ENCODE results near the gene KDM6A.
"Not testable (repeated sequence)": the region's sequence is repeated elsewhere in the genome, so short reads cannot be mapped to it uniquely, and the experiment has no call there.

The KDM6A gene

DNA sequence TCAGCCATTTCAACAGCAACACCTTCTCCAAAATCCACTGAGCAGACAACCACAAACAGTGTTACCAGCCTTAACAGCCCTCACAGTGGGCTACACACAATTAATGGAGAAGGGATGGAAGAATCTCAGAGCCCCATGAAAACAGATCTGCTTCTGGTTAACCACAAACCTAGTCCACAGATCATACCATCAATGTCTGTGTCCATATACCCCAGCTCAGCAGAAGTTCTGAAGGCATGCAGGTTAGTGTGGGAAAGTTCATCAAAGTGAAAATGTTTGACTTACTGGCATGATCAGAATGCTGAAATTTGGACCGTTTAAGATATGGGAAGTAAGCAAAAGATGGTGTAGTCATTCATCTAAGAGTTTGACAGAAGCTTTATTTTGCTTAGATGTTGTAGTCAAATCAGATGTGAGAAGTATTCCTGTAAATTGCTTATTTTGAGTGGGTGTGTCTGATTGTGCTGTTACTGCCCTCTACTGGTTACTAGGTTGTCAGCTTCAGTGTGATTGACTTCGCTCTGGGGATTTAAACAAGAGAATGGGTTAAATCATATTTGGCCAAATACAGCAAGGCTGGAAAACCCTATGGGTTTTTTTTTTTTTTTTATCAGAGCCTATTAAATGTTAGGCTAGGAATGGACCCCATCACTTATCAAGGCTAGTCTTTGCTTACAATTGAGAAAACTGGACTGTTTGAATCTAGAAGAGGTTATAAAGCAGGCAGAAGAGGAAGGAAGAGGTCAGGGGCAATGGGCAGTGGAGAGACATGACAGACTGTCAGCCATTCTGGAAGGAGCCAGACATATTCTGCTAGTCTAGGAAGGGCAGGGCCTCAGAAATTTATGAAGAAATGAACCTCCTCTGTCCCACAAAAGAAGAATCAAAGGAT lies 197.4 kb downstream of the KDM6A start:
- DNase-seq (ENCODE audit: low read depth in 2 of 2, low spot score in 1 of 2) = no peak

DNA sequence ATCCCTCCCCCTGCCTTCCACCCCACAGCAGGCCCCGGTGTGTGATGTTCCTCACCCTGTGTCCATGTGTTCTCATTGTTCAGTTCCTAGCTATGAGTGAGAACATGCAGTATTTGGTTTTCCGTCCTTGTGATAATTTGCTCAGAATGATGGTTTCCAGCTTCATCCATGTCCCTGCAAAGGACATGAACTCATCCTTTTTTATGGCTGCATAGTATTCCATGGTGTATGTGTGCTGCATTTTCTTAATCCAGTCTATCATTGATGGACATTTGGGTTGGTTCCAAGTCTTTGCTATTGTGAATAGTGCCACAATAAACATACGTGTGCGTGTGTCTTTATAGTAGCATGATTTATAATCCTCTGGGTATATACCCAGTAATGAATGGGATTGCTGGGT lies 200.0 kb downstream of the KDM6A start:
- DNase-seq (ENCODE audit: low read depth in 2 of 2, low spot score in 1 of 2) = not testable (repeated sequence)

DNA sequence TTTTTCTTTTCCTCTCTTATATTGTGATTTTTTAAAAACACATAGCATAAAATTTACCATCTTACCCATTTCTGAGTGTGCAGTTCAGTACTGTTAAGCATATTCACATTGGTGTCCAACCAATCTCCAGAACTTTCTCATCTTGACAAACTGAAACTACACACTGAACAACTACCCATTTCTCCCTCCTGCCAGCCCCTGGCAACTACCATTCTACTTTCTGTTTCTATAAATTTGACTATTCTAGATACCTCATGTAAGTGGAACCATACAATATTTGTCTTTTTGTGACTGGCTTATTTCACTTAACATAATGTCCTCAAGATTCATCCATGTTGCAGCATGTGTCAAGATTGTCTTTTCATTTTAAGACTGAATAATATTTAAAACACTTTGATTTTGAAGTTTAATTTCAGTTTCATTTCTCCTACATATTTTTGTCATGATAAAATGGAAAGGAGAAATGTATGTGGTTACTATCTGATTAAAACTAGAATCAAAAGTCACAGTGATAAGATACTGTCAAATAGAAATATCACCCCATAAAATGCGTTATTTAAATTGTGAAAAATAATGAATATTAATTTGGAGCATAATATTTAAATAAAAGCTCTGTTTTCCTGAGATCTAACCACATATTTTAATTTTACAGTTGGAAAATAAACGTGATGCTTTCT lies 204.9 kb downstream of the KDM6A start:
- DNase-seq (ENCODE audit: low read depth in 2 of 2, low spot score in 1 of 2) = no peak

DNA sequence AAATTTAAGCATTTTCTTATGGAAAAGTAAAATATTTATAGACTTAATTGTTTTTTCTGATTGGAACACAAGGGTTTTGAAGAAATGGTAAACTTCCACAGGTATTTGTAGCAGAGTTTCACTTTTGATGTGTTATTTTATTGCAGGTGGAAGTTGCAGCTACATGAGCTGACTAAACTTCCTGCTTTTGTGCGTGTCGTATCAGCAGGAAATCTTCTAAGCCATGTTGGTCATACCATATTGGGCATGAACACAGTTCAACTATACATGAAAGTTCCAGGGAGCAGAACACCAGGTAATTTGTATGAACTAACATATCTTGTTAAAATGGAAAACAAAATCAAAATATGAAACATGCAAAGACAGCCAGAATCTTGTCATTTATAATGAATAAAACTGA lies 210.3 kb downstream of the KDM6A start:
- no peak for DNase-seq (ENCODE audit: low read depth in 2 of 2, low spot score in 1 of 2)

DNA sequence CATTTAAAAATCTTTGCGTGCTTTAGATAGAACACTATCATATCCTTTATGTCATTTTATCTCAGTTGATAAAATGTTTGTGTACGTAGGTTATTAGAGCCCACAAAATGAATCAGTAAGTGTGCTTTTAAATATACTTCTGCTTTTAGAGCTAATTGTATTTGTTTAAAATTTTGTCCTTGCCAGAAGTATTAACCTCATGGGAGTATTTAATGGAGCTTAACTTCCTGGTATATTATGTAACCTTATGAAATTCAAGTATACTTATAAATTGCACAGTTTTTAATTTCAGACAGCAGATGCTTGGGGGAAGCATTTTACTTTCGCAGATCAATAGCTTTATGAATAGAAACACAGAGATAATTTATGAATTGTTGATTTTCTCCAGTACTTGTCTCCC lies 237.5 kb downstream of the KDM6A start:
- DNase-seq (ENCODE audit: low read depth in 2 of 2, low spot score in 1 of 2) = no peak

DNA sequence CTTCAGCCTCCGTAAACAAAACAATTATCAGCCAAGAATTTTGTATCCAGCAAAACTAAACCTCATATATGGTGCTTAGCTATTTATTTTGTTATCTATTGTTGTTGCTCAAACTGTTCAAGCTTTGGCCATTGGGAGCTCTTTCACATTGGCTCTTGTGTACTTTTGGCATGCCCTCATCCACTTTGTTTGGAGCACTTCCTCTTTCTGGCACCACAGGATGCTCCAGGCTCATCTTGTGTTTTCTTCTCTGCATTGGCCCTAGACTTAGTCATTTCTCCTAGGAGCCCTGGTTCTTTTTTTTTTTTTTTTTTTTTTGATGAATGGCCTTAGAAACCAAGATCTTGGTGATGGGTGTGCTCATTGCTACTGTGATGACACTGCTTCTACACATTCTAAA lies 253.2 kb downstream of the KDM6A start:
- DNase-seq (ENCODE audit: low read depth in 2 of 2, low spot score in 1 of 2) = no peak

DNA sequence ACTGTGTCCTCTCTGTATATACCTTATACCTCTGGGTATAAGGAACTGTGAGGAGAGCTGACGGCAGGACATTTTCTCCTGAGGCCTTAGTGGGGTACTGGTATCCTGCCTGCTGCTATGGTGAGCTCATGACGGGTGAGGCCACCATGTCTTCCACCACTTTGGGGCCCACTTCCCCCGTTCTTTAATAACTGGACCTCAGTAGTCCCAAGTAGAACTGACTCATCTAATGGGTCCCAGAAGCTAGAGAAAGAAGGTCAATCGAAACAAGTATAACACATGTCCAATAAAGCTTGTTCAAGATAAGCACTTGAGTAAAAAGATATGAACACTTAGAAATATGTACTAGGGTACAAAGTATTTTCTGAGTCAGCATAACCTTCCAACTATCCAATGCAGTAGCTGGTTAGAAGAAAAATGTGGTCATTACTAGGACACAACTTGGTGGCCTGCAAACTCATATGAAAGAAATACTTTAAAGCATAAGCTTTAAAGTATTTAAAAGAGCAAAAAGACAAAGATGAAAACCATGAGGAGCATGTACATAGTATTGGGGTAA lies 256.0 kb downstream of the KDM6A start:
- no peak for DNase-seq (ENCODE audit: low read depth in 2 of 2, low spot score in 1 of 2)

DNA sequence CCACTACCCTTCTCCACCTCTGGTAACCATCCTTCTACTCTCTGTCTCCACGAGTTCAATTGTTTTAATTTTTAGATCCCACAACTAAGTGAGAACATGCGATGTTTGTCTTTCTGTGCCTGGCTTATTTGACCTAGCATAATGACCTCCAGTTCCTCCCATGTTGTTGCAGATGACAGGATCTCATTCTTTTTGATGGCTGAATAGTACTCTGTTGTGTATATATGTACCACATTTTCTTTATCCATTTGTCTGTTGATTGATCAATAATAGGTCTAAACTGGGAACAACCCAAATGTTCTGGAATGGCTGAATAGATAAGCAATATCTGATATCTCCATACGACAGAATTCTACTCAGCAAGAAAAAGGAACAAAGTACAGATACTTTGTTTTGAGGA lies 260.5 kb downstream of the KDM6A start:
- no peak for DNase-seq (ENCODE audit: low read depth in 2 of 2, low spot score in 1 of 2)

DNA sequence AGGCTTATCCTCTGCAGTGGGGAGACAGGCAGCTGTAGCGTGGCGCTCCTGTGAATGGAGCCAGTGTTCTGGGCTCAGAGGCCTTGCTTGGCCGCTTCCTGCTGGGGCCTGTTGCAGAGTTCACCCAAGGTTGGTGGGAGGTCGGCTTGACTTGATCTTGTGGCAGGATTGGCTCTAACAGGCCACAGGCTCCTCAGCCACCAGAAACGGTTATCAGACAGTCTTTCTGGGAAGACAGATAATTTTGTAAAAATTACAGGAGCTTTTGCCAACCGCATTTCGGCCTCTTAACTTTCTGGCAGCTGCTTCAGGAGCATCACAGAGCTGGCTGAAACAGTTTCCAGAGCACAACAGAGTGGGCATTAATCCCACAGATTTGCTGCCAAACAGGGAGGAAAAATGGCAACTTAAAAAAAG lies 261.3 kb downstream of the KDM6A start:
- DNase-seq (ENCODE audit: low read depth in 2 of 2, low spot score in 1 of 2) = no peak

DNA sequence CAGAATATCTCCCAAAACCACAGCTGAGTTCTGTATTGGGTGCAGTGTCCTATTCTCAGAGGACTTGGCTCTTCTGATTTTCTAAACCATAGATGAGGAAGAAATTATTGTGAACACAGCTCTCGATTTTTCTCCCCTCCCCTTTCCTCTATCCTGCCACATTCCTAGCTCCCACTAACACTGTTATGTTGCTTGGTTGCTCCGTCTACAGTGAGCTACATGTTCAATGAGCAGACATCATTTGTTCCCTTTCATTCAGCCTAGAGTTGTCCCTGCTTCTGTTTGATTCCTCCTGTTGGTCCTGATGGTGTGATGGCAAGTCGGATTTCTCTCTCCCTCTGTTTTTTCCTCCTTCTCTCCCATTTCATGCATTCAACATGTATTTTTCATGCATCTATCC lies 261.8 kb downstream of the KDM6A start:
- DNase-seq (ENCODE audit: low read depth in 2 of 2, low spot score in 1 of 2) = no peak

DNA sequence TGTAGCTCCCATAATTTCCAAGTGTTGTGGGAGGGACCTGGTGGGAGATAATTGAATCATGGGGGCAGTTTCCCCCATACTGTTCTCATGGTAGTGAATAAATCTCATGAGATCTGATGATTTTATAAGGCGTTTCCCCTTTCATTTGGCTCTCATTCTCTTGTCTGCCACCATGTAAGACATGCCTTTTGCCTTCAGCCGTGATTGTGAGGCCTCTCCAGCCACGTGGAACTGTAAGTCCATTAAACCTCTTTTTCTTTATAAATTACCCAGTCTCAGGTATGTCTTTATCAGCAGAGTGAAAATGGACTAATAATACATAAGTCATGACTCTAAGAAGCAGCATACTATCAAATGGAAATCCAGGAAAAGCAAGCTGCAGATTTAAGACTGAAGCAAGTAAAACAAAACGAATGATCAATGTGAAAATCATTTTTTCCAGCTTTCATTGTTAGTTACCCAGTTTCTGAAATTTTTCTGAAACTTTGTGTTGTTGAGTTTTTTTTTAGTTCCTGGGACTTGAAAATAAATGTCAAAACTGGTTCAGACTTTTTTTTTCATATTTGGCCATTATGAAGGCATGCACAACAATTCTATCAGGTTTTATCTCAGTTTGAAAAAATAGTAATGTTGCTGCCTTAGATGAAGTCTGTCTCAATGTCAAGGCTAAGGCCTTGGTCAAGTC lies 262.5 kb downstream of the KDM6A start:
- DNase-seq (ENCODE audit: low read depth in 2 of 2, low spot score in 1 of 2) = not testable (repeated sequence)

DNA sequence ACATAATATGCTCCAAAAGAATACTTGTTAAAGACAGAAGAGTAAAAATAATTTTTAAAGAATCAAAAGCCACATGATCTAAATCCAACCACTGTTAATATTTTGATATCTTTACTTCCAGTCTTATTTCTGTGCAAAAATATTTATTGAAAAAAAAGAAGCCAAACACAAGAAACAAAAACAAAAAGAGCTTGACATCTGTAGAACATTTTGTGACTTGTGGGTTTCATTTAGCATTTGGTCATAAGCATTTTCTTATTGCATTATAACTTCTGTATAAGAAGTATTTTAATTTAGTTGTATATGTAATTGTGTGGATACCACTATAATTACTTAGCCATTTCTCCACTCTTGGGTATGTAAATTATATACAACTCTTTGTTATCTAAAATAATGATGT lies 264.5 kb downstream of the KDM6A start:
- DNase-seq (ENCODE audit: low read depth in 2 of 2, low spot score in 1 of 2) = no peak

DNA sequence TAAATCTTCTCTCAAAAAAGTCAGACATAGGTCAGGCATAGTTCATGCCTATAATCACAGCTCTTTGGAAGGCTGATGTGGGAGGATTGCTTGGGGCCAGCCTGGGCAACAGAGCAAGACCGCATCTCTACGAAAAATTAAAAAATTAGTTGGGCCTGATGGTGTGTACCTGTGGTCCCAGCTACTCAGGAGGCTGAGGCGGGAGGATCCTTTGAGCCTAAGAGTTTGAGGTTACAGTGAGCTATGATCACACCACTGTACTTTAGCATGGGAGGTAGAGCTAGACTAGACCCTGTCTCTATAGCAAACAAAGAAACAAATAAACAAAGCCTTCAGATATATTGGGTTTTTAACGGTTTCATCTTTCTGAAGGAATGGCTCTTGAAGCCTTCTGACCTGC lies 265.5 kb downstream of the KDM6A start:
- no peak for DNase-seq (ENCODE audit: low read depth in 2 of 2, low spot score in 1 of 2)

DNA sequence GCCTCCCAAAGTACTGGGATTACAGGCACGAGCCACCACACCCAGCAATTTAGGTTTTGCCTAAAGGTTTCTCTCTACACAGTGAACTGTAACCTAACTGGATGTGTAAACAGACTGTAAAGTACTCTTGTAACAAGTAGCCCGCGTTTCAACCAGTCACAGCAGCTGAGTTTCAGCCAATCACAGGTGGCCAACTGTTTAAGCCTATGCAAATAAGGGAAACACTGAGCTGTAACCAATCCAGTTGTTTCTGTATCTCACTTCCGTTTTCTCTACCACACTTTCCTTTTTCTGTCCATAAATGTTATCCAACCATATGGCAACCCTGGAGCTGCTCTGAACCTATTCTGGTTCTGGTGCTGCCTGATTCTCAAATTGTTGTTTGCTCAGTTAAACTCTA lies 267.8 kb downstream of the KDM6A start:
- no peak for DNase-seq (ENCODE audit: low read depth in 2 of 2, low spot score in 1 of 2)

DNA sequence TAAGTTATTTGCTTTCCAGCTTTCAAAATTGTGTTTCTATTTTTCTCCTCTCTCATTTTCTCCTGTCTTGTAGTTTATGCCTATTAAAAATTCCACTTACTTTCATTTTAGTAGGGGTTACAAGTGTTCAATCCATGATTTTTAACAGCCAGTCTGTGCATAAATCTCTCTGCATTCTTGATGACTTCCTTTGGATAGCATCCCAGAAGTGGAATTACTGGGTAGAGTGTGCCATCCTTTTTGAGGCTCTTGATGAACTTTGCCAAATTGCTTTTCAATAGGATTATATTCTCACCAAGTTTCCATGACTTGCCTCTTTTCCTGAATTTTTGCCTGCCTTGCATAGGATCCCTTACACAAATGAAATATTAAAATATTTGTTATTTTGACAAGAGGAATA lies 269.2 kb downstream of the KDM6A start:
- no peak for DNase-seq (ENCODE audit: low read depth in 2 of 2, low spot score in 1 of 2)

DNA sequence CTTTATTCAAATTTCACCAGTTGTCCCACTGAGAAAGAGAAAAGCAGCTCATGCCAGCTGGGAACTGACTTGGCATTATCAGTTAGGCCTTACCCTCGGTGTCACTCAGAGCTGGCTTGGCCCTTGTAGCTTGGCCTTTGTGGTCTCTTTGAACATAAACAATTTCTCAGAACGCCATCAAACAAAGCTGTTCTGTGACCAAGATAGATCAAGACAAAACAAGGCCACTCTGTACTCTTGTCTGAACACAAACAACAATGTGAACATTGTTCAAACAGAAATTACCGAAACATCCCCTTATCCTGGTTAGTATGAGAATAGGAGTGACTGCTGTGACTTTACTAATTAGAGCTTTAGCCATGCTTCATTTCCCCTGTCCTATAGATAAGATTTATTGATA lies 270.5 kb downstream of the KDM6A start:
- no peak for DNase-seq (ENCODE audit: low read depth in 2 of 2, low spot score in 1 of 2)

DNA sequence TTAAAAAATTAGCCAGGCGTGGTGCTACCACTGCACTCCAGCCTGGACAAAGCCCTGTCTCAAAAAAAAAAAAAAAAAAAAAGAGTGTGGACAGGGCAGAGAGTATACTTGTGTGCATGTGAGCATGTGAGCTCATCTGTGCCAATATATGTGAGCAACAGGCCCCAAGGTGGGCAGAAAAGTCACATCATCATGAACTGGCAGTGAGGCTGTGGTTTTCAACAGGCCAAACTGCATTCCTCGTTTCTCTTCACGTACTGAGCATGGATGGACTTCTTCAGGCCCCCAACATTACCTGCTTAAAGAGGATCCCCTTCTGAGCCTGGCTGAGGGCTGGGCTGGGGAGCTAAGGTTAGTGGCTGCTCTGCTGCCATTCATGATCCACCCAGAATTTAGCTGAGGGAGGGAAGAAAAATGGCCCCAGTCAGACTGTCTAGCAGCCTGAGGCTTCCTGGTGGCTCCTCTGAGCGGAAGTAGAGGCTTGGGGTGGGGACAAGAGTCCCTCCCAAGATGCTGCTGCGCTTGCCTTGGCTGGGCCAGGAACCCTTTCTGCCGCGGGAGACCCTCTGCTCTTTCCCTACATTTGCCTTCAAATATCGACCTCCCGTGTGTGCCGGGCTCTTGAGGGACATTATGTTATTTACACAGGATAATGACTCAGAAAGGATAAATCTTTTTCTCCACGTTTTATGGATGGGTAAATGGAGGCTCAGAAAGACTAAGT lies 272.7 kb downstream of the KDM6A start:
- DNase-seq (ENCODE audit: low read depth in 2 of 2, low spot score in 1 of 2) = no peak

DNA sequence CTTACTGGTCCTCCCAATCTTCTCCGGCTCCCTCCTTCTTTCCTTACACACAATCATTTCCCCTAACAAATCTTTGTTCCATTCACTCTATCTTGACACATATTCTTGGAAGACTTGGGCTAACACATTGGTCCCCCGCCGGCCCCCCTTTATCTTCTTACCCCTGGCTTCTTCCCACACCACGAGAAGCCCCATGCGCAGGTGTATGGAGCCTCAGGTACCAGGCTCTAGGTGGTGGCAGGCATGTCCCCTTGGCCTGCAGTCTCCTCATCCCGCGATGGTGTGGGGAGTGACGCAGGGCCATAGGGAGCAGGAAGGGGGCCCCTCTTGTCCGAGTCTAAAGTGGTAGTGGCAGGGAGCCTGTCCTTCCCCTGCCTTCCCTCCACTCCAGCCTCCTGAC lies 277.8 kb downstream of the KDM6A start:
- DNase-seq (ENCODE audit: low read depth in 2 of 2, low spot score in 1 of 2) = no peak

DNA sequence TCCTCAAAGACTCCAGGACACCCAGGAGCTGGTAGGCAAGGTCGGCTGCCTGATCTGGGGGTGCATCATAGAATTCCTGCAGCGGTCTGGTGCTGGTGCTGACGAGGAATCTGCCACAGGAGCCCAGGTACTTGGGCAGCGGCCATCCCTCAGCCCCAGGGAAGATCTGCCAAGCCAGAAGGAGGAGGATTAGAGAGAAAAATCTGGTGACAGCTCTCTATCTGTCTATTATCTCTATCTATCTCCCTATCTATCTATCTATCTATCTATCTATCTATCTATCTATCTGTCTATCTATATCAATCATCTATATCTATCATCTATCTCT lies 281.0 kb downstream of the KDM6A start:
- no peak for DNase-seq (ENCODE audit: low read depth in 2 of 2, low spot score in 1 of 2)

DNA sequence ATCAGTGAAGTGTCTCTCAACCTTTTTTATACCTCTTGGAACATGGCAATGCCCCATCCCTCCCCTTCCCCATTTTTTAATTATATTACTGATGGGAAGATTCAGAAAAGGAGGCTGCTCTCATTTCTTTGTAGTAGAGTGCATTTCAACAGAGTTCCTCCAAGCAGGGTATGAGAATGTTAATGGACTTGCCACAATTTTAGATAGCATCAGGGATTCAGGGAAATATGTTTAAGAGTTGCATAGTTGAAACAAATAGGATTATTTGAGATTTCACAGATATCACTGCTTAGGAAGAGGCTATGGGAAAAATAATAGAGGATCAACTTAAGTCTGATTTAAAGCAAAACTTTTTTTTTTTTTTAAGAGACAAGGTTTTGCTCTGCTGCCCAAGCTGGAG lies 281.5 kb downstream of the KDM6A start:
- no peak for DNase-seq (ENCODE audit: low read depth in 2 of 2, low spot score in 1 of 2)

DNA sequence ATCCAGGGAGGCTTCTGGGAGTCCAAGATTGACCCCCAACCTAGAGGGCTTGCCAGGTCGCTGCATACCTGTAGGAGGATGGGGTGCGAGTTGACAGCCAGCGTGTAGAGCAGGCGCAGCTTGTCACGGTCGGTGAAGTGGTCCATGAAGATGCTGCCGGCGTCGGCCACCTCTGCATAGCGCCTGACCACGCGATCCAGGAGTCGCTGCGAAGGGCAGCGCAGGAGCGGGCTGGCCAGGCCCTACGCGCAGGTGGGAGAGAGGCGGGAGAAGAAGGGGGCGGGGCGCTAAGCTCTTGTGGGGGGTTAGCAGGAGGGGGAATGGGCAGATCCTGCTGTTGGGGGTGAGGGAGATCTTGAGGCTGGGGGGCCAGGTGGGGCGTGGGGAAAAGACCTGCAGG lies 284.7 kb downstream of the KDM6A start:
- no peak for DNase-seq (ENCODE audit: low read depth in 2 of 2, low spot score in 1 of 2)
